ENCODE data around the gene ST3GAL6. TPM values are rescaled to one million over a fixed set of nuclear protein-coding genes. Genes with fewer than 3 reads are reported as not detected.

Gene ST3GAL6
- total and polyA plus RNA-seq, 12 donors: 27.3 to 92.9 (median 57.5) TPM

GRCh38 chr3:98775459-98776139 lies 12.5 kb downstream of the ST3GAL6 start:
- H3K36me3 ChIP-seq: peaks cover 0 to 66% (median 4%) of the 10 kb centered on the region in 9 donors
- DNase-seq (no peak), ATAC-seq (no peak)
- H3K27me3 ChIP-seq: no peaks in the 10 kb centered on the region
- 66 to 72% methylated on average over 3 of the region's 3 CpGs for WGBS, 2 donors
- H3K4me1 ChIP-seq: peaks cover 21 to 80% (median 43%) of the 10 kb centered on the region in 9 donors
- peak overlapping the region in 1 of 10 donors; percentile 21 for H3K27ac ChIP-seq
- no peaks in the 10 kb centered on the region for H3K9me3 ChIP-seq
- H3K4me3 ChIP-seq: no peak overlapping the region
- TF ChIP-seq, protein P1, sequence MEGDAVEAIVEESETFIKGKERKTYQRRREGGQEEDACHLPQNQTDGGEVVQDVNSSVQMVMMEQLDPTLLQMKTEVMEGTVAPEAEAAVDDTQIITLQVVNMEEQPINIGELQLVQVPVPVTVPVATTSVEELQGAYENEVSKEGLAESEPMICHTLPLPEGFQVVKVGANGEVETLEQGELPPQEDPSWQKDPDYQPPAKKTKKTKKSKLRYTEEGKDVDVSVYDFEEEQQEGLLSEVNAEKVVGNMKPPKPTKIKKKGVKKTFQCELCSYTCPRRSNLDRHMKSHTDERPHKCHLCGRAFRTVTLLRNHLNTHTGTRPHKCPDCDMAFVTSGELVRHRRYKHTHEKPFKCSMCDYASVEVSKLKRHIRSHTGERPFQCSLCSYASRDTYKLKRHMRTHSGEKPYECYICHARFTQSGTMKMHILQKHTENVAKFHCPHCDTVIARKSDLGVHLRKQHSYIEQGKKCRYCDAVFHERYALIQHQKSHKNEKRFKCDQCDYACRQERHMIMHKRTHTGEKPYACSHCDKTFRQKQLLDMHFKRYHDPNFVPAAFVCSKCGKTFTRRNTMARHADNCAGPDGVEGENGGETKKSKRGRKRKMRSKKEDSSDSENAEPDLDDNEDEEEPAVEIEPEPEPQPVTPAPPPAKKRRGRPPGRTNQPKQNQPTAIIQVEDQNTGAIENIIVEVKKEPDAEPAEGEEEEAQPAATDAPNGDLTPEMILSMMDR (IDR thresholded peaks at IDR 0.05): no peak
- intact Hi-C loops (cut with DNase I): loop anchor here in 2 of 10 donors (5.0 kb wide), 1 partner anchor 38 kb away; no protein-coding TSS in a partner anchor

- DNase-seq (no peak), ATAC-seq (no peak)
- Histone ChIP-seq H3K4me3 (no peak overlapping the region), H3K36me3 (peaks cover 0 to 66% (median 4%) of the 10 kb centered on the region in 9 donors), H3K27ac (peak overlapping the region in 2 of 10 donors; percentile 12 to 21), H3K4me1 (peaks cover 19 to 75% (median 43%) of the 10 kb centered on the region in 9 donors), H3K9me3 (no peaks in the 10 kb centered on the region), H3K27me3 (no peaks in the 10 kb centered on the region)
- TF ChIP-seq, protein P1 (IDR thresholded peaks at IDR 0.05): no peak
- intact Hi-C loops (cut with DNase I): loop anchor here in 2 of 10 donors (5.0 kb wide), 1 partner anchor 39 kb away; no protein-coding TSS in a partner anchor
These were observed 13.0 kb downstream of the ST3GAL6 start for GRCh38 chr3:98776140-98776493.

DNA sequence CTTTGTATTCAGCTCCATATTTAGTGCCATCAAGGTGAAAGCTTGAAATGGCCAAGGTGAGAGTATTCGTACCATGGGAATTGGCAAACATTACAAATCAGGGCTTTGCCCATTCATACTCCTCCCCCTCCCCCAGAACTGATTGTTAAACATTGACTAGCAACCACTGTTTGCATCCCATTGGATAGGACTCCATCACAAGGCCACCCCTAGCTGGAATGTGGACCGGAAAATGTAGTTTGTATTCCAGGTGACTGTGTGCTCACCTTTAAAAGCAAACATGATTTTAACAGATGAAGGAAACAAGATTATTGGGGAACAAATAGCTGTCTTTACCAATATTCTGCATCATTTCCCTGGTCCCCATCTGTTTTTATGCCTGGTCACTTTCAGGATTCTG lies 14.1 kb downstream of the ST3GAL6 start:
- TF ChIP-seq, protein P1 (IDR thresholded peaks at IDR 0.05): no peak
- ATAC-seq: no peak
- Histone ChIP-seq H3K4me1 (peaks cover 19 to 64% (median 43%) of the 10 kb centered on the region in 9 donors), H3K27ac (no peak overlapping the region), H3K36me3 (peaks cover 0 to 64% (median 4%) of the 10 kb centered on the region in 9 donors), H3K9me3 (no peaks in the 10 kb centered on the region), H3K4me3 (no peak overlapping the region), H3K27me3 (no peaks in the 10 kb centered on the region)
- 92 to 95% methylated on average over 2 of the region's 2 CpGs for WGBS, 2 donors
- DNase-seq: no peak
- intact Hi-C loops (cut with DNase I): loop anchor here in 2 of 10 donors (5.0 kb wide), 1 partner anchor 40 kb away; no protein-coding TSS in a partner anchor

DNA sequence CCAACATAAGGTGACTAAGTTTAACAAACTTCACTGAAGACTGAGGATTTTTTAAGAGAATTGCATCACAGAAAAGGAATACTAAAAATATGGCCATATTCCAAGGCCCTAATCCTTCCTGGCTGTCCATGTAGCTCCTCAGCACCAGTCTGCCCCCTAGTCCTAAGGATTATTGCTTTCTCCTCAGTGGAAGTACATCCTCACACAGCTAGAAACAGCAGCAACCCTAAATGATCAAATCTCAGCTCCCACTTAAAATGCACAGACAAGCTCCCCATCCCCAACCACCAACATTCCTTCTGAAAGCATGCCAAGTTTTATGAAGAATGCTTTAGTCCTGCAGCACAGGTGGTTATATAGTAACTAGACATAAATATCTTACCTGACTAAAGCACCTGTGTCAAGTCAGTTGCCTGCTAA lies 14.7 kb downstream of the ST3GAL6 start:
- TF ChIP-seq, protein P1 (IDR thresholded peaks at IDR 0.05): peak in 2 of 9 donors; percentile 12 to 15
- no peak overlapping the region for H3K4me3 ChIP-seq
- H3K4me1 ChIP-seq: peaks cover 19 to 61% (median 43%) of the 10 kb centered on the region in 9 donors
- H3K36me3 ChIP-seq: peaks cover 0 to 65% (median 4%) of the 10 kb centered on the region in 9 donors
- peak overlapping the region in 2 of 10 donors; percentile 7 to 73 for H3K27ac ChIP-seq
- H3K9me3 ChIP-seq: no peaks in the 10 kb centered on the region
- DNase-seq: no peak
- no peak for ATAC-seq
- intact Hi-C loops (cut with DNase I): loop anchor here in 2 of 10 donors (5.0 kb wide), 1 partner anchor 41 kb away; no protein-coding TSS in a partner anchor
- H3K27me3 ChIP-seq: no peaks in the 10 kb centered on the region
